T-helper 2 cell treated with Interferon-gamma antibody and Interleukin-4, amounts not matched to agents 100 ng/mL and 5 ng/mL, for 36 hours (primary cell): ENCODE results near the gene LRG1. TPM values are rescaled to one million over a fixed set of nuclear protein-coding genes. Genes with fewer than 3 reads are reported as not detected.

Experiments
- intact Hi-C: fragments of 100-400 bp; cut with micrococcal nuclease; formaldehyde crosslinking; loops from one replicate; pipeline ENCODE4 v1.15.1; 2023
- total RNA-seq: library from RNA; stranded (reverse); gene quantifications from 2 replicates; pipeline ENCODE4 v1.2.3, GENCODE V29; 2022

LRG1 gene
- total RNA-seq, 1 donor from 2014 or later, result 0.30 TPM

GRCh38 chr19:4512070-4512469, 27.8 kb downstream of the LRG1 start:
- intact Hi-C loops, result no loop called here

- intact Hi-C loops, result no loop called here
Observed at GRCh38 chr19:4511300-4512054, 28.4 kb downstream of the LRG1 start.

- intact Hi-C loops, result no loop called here
Observed at GRCh38 chr19:4510435-4511255, 29.2 kb downstream of the LRG1 start.

- intact Hi-C loops, result no loop called here
Observed at GRCh38 chr19:4508698-4509097, 31.1 kb downstream of the LRG1 start.

- intact Hi-C loops, result no loop called here
Observed at GRCh38 chr19:4507804-4508203, 32.0 kb downstream of the LRG1 start.

- intact Hi-C loops, result no loop called here
Observed at GRCh38 chr19:4507150-4507452, 32.7 kb downstream of the LRG1 start.

- intact Hi-C loops, result no loop called here
Observed at GRCh38 chr19:4506449-4507149, 33.2 kb downstream of the LRG1 start.

- intact Hi-C loops, result no loop called here
Observed at GRCh38 chr19:4505570-4506448, 34.0 kb downstream of the LRG1 start.

GRCh38 chr19:4504891-4505569, 34.8 kb downstream of the LRG1 start:
- intact Hi-C loops, result no loop called here

GRCh38 chr19:4504297-4504701, 35.5 kb downstream of the LRG1 start:
- intact Hi-C loops, result no loop called here

GRCh38 chr19:4503825-4504170, 36.0 kb downstream of the LRG1 start:
- intact Hi-C loops, result no loop called here

- intact Hi-C loops, result no loop called here
Observed at GRCh38 chr19:4503132-4503824, 36.6 kb downstream of the LRG1 start.

GRCh38 chr19:4502282-4503131, 37.3 kb downstream of the LRG1 start:
- intact Hi-C loops, result no loop called here

- intact Hi-C loops, result no loop called here
Observed at GRCh38 chr19:4501691-4502090, 38.1 kb downstream of the LRG1 start.

GRCh38 chr19:4500841-4501591, 38.8 kb downstream of the LRG1 start:
- intact Hi-C loops, result no loop called here

- intact Hi-C loops, result no loop called here
Observed at GRCh38 chr19:4499855-4500254, 40.0 kb downstream of the LRG1 start.

GRCh38 chr19:4499318-4499717, 40.5 kb downstream of the LRG1 start:
- intact Hi-C loops, result no loop called here

- intact Hi-C loops, result no loop called here
Observed at GRCh38 chr19:4498694-4499093, 41.1 kb downstream of the LRG1 start.
